Astrocyte of the spinal cord (primary cell): ENCODE data around the gene GLIS1.

ENCODE experiments used
- DNase-seq: peaks from one replicate; pipeline ENCODE4 v3.0.0; 2011; ENCODE audit warnings: low read depth, low spot score
- H3K4me3 ChIP-seq: 2 replicates; pipeline ENCODE4 v1.5.1; 2011; ENCODE audit warnings: low read depth, mild to moderate bottlenecking, low read length, moderate library complexity
- in situ Hi-C: cut with HindIII; loops from 2 replicates; pipeline ENCODE4 v1.10.0; 2017; ENCODE audit warnings: low sequenced_read_pairs
- TF ChIP-seq, protein P1 (sequence below): IDR thresholded peaks from 2 replicates; pipeline ENCODE4 v1.5.1; 2012; ENCODE audit warnings: low read depth, mild to moderate bottlenecking, low read length, inconsistent platforms

Gene GLIS1

DNA sequence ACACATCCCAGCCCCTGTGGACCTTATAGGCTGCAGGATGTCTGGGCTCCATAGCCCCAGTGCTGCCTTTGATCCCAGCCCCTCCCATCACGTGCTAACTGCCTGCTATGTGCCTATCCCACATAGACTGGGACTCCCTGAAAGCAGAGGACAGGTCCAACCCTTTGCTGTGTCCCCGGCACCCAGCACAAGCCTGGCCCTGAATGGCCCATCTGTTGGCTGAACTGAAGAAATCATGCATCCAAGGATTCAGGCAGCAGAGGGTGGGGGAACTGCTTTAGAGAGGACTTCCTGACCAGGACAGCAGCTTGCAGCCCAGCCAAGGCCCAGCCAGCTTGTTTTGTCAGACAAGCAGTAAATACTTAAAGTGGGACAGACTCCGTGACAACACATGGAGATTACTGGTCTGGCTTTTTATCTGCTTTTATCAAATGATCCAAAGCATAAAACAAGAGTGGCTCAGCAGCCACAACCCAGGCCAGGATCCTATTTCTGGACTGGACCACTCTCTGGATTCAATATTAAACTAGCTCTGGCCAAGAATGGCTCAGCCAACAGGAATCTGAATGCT lies 69.3 kb downstream of the GLIS1 start:
- H3K4me3 ChIP-seq: no peak overlapping the region
- TF ChIP-seq, protein P1, sequence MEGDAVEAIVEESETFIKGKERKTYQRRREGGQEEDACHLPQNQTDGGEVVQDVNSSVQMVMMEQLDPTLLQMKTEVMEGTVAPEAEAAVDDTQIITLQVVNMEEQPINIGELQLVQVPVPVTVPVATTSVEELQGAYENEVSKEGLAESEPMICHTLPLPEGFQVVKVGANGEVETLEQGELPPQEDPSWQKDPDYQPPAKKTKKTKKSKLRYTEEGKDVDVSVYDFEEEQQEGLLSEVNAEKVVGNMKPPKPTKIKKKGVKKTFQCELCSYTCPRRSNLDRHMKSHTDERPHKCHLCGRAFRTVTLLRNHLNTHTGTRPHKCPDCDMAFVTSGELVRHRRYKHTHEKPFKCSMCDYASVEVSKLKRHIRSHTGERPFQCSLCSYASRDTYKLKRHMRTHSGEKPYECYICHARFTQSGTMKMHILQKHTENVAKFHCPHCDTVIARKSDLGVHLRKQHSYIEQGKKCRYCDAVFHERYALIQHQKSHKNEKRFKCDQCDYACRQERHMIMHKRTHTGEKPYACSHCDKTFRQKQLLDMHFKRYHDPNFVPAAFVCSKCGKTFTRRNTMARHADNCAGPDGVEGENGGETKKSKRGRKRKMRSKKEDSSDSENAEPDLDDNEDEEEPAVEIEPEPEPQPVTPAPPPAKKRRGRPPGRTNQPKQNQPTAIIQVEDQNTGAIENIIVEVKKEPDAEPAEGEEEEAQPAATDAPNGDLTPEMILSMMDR: no peak
- DNase-seq: no peak
- in situ Hi-C loops: no loop called here

DNA sequence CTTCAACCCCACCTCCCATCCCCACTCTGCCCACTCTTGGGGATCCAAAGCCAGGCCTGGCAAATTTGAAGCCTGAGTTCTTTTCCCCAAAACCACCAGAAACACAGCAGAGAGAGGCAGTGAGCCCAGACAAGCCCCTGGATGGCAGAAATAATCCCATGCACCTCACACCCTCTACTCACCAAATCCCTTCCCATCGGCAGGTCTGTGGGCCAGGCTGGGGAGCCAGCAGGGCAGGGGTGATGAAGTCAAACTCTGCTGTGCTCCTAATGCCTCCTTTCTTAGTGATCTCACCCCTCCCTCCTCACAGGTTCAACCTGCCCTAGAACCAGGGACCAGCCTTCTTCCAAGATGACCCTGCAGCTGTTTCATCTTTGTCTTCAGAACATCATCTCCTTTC lies 72.4 kb downstream of the GLIS1 start:
- in situ Hi-C loops: no loop called here
- no peak for DNase-seq
- TF ChIP-seq, protein P1: no peak
- no peak overlapping the region for H3K4me3 ChIP-seq

DNA sequence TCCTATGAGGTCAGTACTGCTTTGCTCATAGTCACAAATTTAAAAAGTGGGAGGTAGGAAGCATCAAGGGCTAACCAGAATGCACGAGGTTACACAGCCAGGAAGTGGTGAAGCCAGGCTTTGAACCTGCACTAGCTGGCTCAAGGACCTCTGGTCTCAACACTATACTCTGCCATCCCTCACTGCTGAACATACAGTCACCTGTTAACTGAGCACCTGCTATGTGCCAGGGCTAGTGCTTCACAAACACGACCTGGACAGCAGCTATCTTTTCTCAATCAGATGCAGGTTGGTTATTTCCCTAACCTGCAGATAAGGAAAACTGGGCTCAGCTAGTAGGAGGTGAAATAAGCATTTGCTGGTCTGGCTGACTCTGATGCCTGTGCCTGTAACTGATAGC lies 73.0 kb downstream of the GLIS1 start:
- TF ChIP-seq, protein P1: no peak
- in situ Hi-C loops: no loop called here
- no peak overlapping the region for H3K4me3 ChIP-seq
- DNase-seq: no peak

DNA sequence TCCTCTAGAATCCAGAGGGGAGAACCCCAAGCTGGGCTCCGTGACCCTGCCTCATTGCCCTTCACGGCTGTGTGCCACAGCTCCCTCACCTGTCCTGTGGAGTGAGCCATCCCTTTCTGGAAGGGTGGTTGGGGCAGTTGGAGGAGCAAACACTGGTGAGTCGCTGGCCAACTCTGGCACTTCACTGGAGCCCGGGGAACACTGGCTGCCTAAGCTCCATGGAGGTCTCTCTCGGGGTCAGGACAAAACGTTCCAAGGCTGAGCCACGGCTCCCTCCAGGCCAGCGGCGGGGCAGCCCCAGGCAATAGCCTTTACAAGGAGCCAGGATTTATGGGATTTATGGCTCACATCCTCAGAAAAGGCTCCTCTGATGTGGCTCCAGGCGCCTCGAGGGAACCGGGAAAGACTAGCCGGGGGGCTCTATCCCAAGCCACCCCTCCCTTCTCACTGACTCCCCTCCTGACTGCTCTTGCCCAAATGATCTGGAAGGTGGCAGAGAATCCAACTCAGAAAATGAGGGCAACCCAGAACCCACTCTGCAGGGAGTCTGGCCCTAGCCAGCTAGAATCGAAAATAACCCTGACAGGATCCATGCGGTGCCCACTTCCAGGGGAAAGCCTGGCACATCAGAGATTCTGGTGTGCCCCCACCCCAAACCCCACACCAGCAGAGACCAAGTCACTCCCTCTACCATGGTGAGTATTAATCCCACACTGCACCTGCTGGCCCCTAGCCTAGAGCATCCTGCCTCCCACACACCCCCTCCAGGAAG lies 75.2 kb downstream of the GLIS1 start:
- TF ChIP-seq, protein P1: no peak
- DNase-seq: no peak
- H3K4me3 ChIP-seq: no peak overlapping the region
- in situ Hi-C loops: no loop called here

DNA sequence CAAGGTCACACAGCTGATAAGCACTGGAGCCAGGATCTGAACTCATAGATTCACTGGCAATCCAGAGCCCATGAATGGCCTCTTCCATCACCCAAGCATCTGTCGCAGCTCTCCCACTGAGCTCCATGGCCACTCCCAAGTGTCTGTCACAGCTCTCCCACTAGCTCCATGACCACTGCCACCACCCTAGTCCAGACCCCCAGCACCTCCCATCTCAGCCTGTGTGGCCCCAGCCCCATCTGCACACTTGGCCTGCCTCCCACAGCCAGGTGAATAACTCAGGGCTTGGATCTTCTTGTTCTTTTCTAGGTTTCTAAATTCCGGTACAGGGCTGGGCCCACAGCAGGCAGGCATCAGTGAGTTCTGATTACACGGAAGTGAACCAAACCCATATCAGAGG lies 76.0 kb downstream of the GLIS1 start:
- TF ChIP-seq, protein P1: no peak
- in situ Hi-C loops: no loop called here
- H3K4me3 ChIP-seq: no peak overlapping the region
- DNase-seq: no peak

DNA sequence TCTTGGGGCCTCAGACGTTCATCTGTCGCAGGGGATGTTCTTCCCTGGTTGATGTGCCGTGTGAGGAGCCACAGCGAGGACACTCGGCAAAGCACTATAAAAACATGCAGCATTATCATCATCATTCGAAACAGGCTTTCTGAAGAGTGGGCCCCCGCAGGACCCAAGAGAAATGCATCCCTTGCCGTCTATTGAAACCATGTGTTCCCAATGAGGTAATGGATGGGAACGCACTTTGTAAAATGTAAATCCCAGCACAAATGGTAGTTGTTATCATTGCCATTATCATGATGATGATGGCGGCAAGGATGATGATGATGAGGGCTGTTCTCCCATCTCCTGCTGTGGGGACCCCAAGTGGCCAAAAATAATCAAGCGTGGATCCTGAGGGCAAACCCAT lies 76.8 kb downstream of the GLIS1 start:
- DNase-seq: no peak
- TF ChIP-seq, protein P1: no peak
- in situ Hi-C loops: no loop called here
- no peak overlapping the region for H3K4me3 ChIP-seq
